ENCODE data around the gene NEURL1B.

The NEURL1B gene

GRCh38 chr5:172608773-172609172 lies 32.3 kb upstream of the NEURL1B start:
- DNase-seq (ENCODE audit: low spot score), result no peak

GRCh38 chr5:172610643-172611042 lies 30.4 kb upstream of the NEURL1B start:
- DNase-seq (ENCODE audit: low spot score), result no peak

DNA sequence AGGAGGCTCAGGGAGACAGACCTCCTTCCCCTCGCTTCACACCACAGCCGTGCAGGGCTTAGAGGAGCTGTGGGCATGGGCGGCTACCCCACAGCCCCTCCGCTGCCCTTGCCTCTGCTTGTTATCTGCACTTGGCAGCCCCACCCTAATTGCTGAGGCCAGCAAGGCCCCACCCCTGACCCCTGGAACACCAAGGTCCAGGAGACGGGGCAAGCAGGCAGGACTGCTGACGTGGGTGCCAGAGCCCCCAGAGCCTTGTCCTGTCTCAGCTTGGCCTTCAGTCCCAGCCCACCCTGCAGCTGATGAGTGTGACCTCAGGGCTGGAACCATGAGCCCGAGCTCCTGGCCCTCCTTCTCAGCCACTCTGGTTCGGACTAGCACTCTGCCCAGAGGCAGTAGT lies 29.1 kb upstream of the NEURL1B start:
- no peak for DNase-seq (ENCODE audit: low spot score)

- DNase-seq (ENCODE audit: low spot score), result no peak
Observed at GRCh38 chr5:172612771-172613170, 28.3 kb upstream of the NEURL1B start.

DNA sequence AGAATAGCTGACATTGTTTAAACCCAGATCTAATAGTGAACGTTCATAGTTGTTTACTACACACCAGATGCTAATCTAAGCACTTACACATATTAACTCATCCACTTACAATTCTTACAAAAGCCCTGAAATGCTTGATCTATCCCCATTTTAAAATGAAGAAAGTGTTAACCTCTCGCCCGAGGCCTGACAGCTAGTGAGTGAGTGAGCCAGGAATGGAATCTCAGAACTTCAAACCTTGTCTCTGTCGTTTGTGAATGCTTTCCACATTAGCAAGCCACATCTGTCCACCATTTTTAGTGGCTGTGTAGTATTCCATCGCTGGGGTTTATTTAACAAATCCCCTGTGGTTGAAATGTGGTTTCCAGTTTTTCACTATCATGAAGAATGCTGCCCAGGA lies 24.9 kb upstream of the NEURL1B start:
- DNase-seq (ENCODE audit: low spot score), result no peak

GRCh38 chr5:172616730-172617129 lies 24.3 kb upstream of the NEURL1B start:
- DNase-seq (ENCODE audit: low spot score), result no peak

DNA sequence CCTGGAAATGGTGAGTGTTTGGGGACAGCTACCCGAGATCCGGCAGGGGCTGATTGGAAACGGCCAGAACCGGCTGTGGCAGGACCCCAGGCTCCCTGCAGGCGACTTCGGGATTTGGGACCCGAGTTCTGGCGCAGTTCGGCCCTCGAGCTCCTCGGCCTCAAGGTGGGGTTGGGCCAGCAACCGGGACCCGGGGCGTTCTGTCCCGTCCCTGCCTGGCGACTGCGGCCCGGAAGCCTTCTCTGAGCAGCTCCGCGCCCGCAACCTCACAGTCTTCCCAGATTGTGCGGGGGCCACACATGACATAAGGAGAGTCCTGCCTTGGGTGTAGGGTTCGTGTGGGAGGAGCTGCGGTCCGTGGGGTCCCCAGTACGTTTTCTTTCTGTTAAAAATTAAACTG lies 23.2 kb upstream of the NEURL1B start:
- DNase-seq (ENCODE audit: low spot score), result no peak

DNA sequence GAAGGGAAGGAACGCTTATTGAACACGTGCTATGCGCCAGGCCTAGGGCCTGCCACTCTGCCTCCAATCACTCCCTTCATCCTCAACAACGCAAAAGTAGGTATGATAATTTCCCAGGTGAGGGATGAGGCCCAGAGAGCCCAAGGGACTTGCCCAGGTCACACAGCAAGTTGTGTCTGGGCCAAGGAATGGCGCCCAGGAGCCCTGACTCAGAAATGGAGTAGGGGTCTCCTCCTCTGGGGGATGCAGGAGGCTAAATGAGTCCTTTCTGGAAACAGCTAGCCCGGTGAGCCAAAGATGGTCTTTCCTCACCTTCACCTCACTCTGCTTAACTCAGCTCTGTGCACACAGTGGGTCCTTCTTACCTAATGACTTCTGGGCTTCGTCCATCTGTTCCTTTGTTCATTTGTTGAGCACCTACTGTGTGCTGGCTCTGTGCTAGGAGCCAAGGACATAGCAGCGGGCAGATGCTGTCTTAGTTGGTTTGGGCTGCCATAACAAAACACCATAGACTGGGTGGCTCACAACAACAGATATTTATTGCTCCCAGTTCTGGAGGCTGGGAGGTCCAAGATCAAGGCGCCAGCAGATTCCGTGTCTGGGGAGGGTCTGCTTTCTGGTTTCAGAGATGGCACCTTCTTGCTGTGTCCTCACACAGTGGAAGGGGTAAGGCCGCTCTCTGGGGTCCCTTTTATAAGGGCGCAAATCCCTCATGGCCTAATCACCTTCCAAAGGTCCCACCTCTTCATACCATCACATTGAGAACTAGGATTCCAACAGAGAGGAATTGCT lies 22.3 kb upstream of the NEURL1B start:
- no peak for DNase-seq (ENCODE audit: low spot score)

DNA sequence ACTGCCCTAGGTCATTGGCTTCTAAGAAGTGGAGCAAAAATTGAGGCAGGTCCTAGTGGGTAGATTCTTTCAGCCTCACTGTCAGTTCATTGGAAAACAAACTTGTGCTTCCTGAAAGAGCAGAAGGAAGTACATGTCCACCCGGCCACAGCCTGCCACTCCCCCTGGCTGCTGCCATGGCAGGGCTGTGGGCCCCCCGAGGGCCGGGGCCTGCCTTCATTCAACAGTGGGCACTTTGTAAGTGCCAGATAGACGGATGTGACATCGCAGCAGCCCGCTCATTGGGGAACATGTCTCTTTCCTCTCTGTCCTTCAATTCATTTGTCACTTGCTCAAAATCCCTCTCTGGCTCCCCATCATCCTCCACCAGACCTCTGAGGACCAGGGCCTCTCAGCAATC lies 20.6 kb upstream of the NEURL1B start:
- DNase-seq (ENCODE audit: low spot score), result no peak

DNA sequence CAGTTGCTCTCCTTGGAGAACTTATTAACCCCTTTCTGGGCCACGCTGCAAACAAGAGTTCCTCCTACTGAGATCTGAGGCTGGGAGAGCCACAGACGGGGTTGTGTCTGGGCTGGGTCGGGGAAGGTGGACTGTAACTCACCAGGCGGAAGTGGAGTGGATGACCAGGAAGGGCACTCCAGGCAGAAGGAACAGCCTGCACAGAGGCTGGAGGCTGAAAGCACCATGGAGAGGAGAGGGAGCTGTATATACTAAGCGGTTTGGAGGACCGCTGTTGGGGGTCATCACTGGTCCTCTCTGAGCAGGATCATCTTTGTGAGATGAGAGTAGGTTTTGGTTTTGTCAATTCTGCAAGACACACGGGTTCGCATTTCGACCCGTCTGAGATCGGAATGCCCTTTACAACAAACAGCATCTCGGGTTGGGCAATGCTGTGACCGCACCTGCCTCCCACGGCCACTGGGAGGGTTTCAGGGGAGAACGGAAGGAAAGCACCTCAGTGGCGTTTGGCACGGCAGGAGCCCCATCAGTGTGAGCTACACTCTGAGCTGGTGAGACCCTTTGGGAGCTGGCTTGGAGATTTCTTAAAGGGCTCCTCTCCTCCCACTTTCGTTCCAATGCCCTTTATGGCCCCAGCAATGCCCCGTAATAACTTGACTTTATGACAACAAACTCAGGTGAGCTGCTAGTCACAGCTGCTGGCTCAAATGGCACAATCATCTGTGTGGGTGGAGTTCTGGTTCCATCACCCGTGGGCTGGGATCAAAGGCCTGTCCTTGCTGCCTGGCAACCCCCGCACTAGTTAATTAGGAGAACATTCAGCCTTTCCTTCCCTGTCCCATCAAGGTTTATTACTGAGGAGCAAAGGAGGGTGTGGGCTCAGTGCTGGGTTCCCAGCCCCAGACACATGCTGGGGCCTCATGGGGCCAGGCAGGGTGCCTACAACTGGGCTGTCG lies 18.7 kb upstream of the NEURL1B start:
- no peak for DNase-seq (ENCODE audit: low spot score)

GRCh38 chr5:172623313-172623980 lies 17.6 kb upstream of the NEURL1B start:
- no peak for DNase-seq (ENCODE audit: low spot score)

GRCh38 chr5:172624083-172624995 lies 16.7 kb upstream of the NEURL1B start:
- no peak for DNase-seq (ENCODE audit: low spot score)

GRCh38 chr5:172624996-172625964 lies 15.8 kb upstream of the NEURL1B start:
- no peak for DNase-seq (ENCODE audit: low spot score)

- DNase-seq (ENCODE audit: low spot score), result no peak
Observed at GRCh38 chr5:172626031-172626581, 15.0 kb upstream of the NEURL1B start.

DNA sequence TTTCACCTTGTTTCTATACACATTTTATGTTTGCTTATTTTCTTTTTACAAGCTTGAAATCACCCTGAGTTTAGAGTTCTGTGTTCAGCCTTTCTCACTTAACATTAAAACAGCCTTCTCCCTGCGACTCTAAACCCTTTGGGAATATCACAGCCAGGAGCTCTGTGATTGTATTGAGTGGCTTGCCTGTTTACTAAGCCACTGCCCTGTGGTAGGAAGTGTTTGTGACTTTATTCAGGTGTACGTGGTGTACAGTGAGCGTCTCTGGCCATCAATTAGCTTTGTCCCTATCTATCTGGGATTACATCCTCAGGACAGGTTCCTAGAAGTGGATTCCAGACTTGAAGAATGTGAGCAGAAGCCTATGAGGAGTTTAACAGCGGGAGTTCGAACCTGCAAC lies 11.0 kb upstream of the NEURL1B start:
- DNase-seq (ENCODE audit: low spot score), result no peak

- DNase-seq (ENCODE audit: low spot score), result no peak
Observed at GRCh38 chr5:172630482-172630881, 10.6 kb upstream of the NEURL1B start.

DNA sequence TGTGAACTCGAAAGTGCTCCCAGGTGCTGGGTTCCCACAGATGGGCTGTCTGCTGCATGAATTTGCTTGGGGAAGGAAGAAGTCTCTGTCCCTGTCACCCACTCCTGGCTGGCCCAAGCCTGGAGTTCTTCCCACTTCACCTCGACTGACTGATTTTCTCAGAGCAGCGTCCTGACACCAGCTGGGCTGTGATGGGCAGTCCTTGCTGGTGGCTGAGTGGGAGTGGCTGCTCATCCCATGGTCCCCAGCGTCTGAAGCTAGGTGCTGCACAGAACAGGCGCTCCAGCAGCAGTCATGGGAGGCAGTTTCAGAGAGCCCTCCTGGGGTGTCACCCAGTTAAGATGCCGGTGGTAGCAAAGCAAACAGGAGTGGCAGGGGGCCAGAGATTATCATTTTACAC lies 10.1 kb upstream of the NEURL1B start:
- DNase-seq (ENCODE audit: low spot score), result no peak

DNA sequence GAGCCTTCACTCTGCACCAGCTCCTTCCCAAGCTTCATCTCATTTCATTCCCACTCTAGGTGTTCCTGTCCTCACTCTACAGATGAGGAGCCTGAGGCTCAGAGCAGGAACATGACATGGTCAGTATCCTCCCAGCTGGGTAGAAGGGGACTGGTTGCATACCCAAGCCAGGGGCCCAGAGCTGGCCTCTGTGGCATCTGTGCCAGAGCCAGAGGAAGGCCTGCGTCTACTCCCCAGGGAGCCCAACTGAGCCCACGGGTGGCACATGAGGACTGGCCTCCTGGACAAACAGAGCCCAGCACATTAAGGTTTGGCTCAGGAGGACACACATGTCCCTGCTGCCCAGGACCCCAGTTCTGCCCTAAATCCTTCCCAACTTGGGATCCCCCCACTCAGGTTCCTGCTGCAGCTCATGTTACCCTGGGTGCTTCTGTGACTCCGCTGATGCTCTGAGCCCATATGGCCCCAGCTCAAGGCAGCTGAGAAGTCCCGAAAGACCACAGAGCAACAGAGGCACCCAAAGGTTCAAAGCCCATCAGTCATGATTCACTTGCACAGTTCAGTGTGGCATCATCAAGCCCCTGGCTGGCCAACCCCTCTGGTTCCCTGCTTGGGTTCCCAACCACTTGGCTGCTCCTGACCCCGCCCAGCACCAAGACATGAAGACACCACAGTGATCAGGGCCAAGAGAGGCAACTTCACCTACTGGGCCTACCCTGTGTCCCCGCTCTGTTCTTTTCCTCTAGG lies 8.5 kb upstream of the NEURL1B start:
- DNase-seq (ENCODE audit: low spot score), result no peak

DNA sequence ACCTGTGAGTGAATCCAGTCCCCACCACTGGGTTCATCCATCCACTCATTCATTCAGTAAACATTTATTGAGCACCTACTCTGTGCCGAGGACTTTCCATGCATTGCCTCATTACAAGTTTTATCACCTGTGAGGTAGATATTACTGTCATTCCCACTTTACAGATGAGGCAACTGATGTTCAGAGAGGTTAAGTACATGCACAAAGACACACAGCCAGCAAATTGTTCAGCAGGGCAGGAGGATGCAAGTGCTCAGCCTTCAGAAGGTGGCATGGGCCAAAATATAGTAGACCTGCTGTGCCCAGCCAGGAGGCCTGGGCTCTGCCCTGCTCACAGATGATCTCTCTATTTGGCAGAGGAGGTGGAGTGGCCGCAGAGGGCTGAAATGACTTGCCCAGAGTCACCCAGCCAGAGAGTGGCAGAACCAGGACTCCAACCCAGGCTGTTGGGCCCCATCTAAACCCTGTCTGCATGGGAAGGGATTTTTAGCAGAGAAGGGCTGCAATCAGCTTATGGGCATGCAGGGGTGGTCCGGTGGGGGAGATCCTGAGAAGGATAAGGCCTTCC lies 7.6 kb upstream of the NEURL1B start:
- no peak for DNase-seq (ENCODE audit: low spot score)

Measured in pons (tissue), 1 donor.